ENCODE data around the gene MXD4. TPM values are rescaled to one million over a fixed set of nuclear protein-coding genes. Genes with fewer than 3 reads are reported as not detected.

MXD4 gene
- total RNA-seq, 1 experiment from 2014 or later = 22.0 TPM

GRCh38 chr4:2285613-2286381, 23.9 kb upstream of the MXD4 start:
- peaks cover 0 to 9% of the 10 kb centered on the region in 2 experiments; a peak in 2 of 4 replicates for H3K4me1 ChIP-seq (ENCODE audit: control insufficient read depth in 1 of 2, insufficient read depth in 2 of 2, low read length in 2 of 2)
- ChIA-PET RAD21 (ENCODE audit: low non-redundant PET in 1 of 2, low total read pairs in 2 of 2, uncharacterized antibody in 2 of 2, unreplicated experiment in 2 of 2) (no interaction called here), CTCF (no interaction called here), POLR2A (no interaction called here)
- no peak overlapping the region for H2AFZ ChIP-seq (ENCODE audit: low read depth, low read length, poor library complexity, severe bottlenecking)
- H3K9ac ChIP-seq (ENCODE audit: low read length) = no peak overlapping the region
- no peaks in the 10 kb centered on the region for H3K36me3 ChIP-seq (ENCODE audit: control insufficient read depth in 1 of 2, insufficient read depth in 2 of 2, low read length in 2 of 2)
- peak overlapping the region; percentile 19; the same call in 1 of the 2 replicates for H3K4me2 ChIP-seq (ENCODE audit: low read length)
- ATAC-seq (no peak), DNase-seq (ENCODE audit: low read depth, low spot score) (no peak)
- intact Hi-C loops (cut with micrococcal nuclease) = no loop called here
- no peak overlapping the region for H3K4me3 ChIP-seq (replicated peaks in 1 of 2; ENCODE audit: low read depth in 1 of 2, low read length in 2 of 2)
- H3K9me2 ChIP-seq (ENCODE audit: insufficient read depth) = no peaks in the 10 kb centered on the region
- H3K79me2 ChIP-seq (ENCODE audit: insufficient read depth, low read length) = no peaks in the 10 kb centered on the region
- no peaks in the 10 kb centered on the region for H3K9me3 ChIP-seq (ENCODE audit: control insufficient read depth in 1 of 2, insufficient read depth in 1 of 2, low read depth in 1 of 2, low read length in 2 of 2)
- no TSS peak for BruUV-seq (replicated peaks)
- H3K27ac ChIP-seq (ENCODE audit: low read depth, low read length) = no peak overlapping the region
- no peaks in the 10 kb centered on the region for H4K20me1 ChIP-seq (ENCODE audit: insufficient read depth)
- TF ChIP-seq JUND (IDR thresholded peaks at IDR 0.05) = no peak
- TF ChIP-seq RAD21 (IDR thresholded peaks at IDR 0.05; ENCODE audit: low read depth) = no peak
- no peaks in the 10 kb centered on the region for H3K27me3 ChIP-seq (ENCODE audit: insufficient read depth, low read length)

- ATAC-seq (peak; percentile 28; the same call in 1 of the 2 replicates), DNase-seq (ENCODE audit: low read depth, low spot score) (no peak)
- no peaks in the 10 kb centered on the region for H3K36me3 ChIP-seq (ENCODE audit: control insufficient read depth in 1 of 2, insufficient read depth in 2 of 2, low read length in 2 of 2)
- H4K20me1 ChIP-seq (ENCODE audit: insufficient read depth) = no peaks in the 10 kb centered on the region
- no peaks in the 10 kb centered on the region for H3K9me3 ChIP-seq (ENCODE audit: control insufficient read depth in 1 of 2, insufficient read depth in 1 of 2, low read depth in 1 of 2, low read length in 2 of 2)
- ChIA-PET POLR2A (no interaction called here), CTCF (no interaction called here), RAD21 (ENCODE audit: low non-redundant PET in 1 of 2, low total read pairs in 2 of 2, uncharacterized antibody in 2 of 2, unreplicated experiment in 2 of 2) (no interaction called here)
- H3K4me2 ChIP-seq (ENCODE audit: low read length) = peak overlapping the region; percentile 19; the same call in 1 of the 2 replicates
- no peaks in the 10 kb centered on the region for H3K9me2 ChIP-seq (ENCODE audit: insufficient read depth)
- TF ChIP-seq MAX (IDR thresholded peaks at IDR 0.05) (no peak), SIN3A (IDR thresholded peaks at IDR 0.05; ENCODE audit: low read depth) (no peak)
- intact Hi-C loops (cut with micrococcal nuclease) = no loop called here
- no peaks in the 10 kb centered on the region for H3K79me2 ChIP-seq (ENCODE audit: insufficient read depth, low read length)
- H3K4me1 ChIP-seq (ENCODE audit: control insufficient read depth in 1 of 2, insufficient read depth in 2 of 2, low read length in 2 of 2) = peaks cover 0 to 9% of the 10 kb centered on the region in 2 experiments; a peak in 2 of 4 replicates
- H3K27me3 ChIP-seq (ENCODE audit: insufficient read depth, low read length) = no peaks in the 10 kb centered on the region
- no peak overlapping the region for H2AFZ ChIP-seq (ENCODE audit: low read depth, low read length, poor library complexity, severe bottlenecking)
- H3K9ac ChIP-seq (ENCODE audit: low read length) = no peak overlapping the region
- no TSS peak for BruUV-seq (replicated peaks)
- H3K4me3 ChIP-seq (replicated peaks in 1 of 2; ENCODE audit: low read depth in 1 of 2, low read length in 2 of 2) = no peak overlapping the region
- H3K27ac ChIP-seq (ENCODE audit: low read depth, low read length) = no peak overlapping the region
These were observed 23.2 kb upstream of the MXD4 start for GRCh38 chr4:2284934-2285612.
